GM12878 (cell line): ENCODE measurements around the gene PRKCE. TPM values are rescaled to one million over a fixed set of nuclear protein-coding genes. Genes with fewer than 3 reads are reported as not detected.

Source experiments
- ATAC-seq: fragments of 200-7000 bp; cut with Tn5 transposase; 3 replicates; pipeline ENCODE4 v1.9.1; 2020; ENCODE audit warnings: mild to moderate bottlenecking, moderate library complexity
- BruUV-seq: library from RNA; stranded (reverse); fragments of 400-500 nt; replicated peaks from 2 replicates; lab custom pipeline; 2021; lab: Mats Ljungman, UMichigan
- CTCF ChIA-PET: fragments of 300-600 bp; sonication (Branson Sonifier 250); formaldehyde crosslinking; extraction: SDS; loops from one replicate; lab custom pipeline; 2021; ENCODE audit warnings: inconsistent platforms; lab: Yijun Ruan, JAX
- POLR2A ChIA-PET: fragments of 350-600 bp; formaldehyde crosslinking; extraction: SDS; loops from one replicate; lab custom pipeline; 2021; ENCODE audit warnings: inconsistent platforms; lab: Charles Lee
- RAD21 ChIA-PET: fragments of 300-600 bp; sonication (Branson Sonifier 250); formaldehyde crosslinking; loops from one replicate; lab custom pipeline; 2023; ENCODE audit warnings: antibody characterized with exemption; ENCODE audit not compliant: unreplicated experiment; lab: Charles Lee
- SMC1A ChIA-PET: fragments of 300-600 bp; sonication (Branson Sonifier 250); formaldehyde crosslinking; loops from one replicate; lab custom pipeline; 2023; ENCODE audit not compliant: unreplicated experiment, uncharacterized antibody; lab: Charles Lee
- DNase-seq: peaks from one replicate; pipeline ENCODE4 v3.0.0-alpha.2; 2011; ENCODE audit warnings: low read depth, low spot score
- FAIRE-seq: peaks from 3 replicates; lab custom pipeline; 2011; peaks lifted over from hg19 to GRCh38; lab: Jason Lieb, UNC
- H2AFZ ChIP-seq: 2 replicates; pipeline ENCODE4 v1.6.0; 2011; ENCODE audit warnings: low read depth, low read length, control low read depth; ENCODE audit not compliant: control insufficient read depth
- H3K27ac ChIP-seq: 2 replicates; pipeline ENCODE4 v1.5.1; 2011; ENCODE audit warnings: control low read depth; ENCODE audit not compliant: control insufficient read depth, insufficient read depth
- H3K27me3 ChIP-seq, 2 experiments: replicated peaks in 1 of 2; 2 replicates each; pipeline versions ENCODE4 v1.6.0 to v1.6.1; 2011; ENCODE audit warnings: low read length in 1 of 2; ENCODE audit not compliant: control insufficient read depth in 2 of 2, insufficient read depth in 2 of 2
- H3K36me3 ChIP-seq, 2 experiments: 2 replicates each; pipeline ENCODE4 v1.5.1; 2011; ENCODE audit warnings: low read length in 1 of 2; ENCODE audit not compliant: control insufficient read depth in 2 of 2, insufficient read depth in 2 of 2
- H3K4me1 ChIP-seq: 2 replicates; pipeline ENCODE4 v1.6.1; 2011; ENCODE audit warnings: mild to moderate bottlenecking, low read length, moderate library complexity, mixed read lengths; ENCODE audit not compliant: control insufficient read depth, insufficient read depth
- H3K4me2 ChIP-seq: 2 replicates; pipeline ENCODE4 v1.6.0; 2011; ENCODE audit warnings: control low read depth; ENCODE audit not compliant: control insufficient read depth, insufficient read depth
- H3K4me3 ChIP-seq: fragments of 200-600 bp; sonication (generic); 2 replicates; pipeline ENCODE4 v1.5.1; 2016
- H3K79me2 ChIP-seq: 2 replicates; pipeline ENCODE4 v1.6.0; 2011; ENCODE audit warnings: low read length; ENCODE audit not compliant: control insufficient read depth, insufficient read depth
- H3K9ac ChIP-seq: 2 replicates; pipeline ENCODE4 v1.8.0; 2011; ENCODE audit warnings: low read length, control low read depth, mixed read lengths; ENCODE audit not compliant: control insufficient read depth, insufficient read depth
- H3K9me3 ChIP-seq: replicated peaks from 3 replicates; pipeline ENCODE4 v1.5.1; 2011; ENCODE audit warnings: mild to moderate bottlenecking, low read length; ENCODE audit not compliant: control insufficient read depth, insufficient read depth
- H4K20me1 ChIP-seq: 2 replicates; pipeline ENCODE4 v1.6.0; 2011; ENCODE audit not compliant: control insufficient read depth, insufficient read depth
- CREM ChIP-seq: IDR thresholded peaks from 2 replicates; pipeline ENCODE4 v1.6.1; 2014; ENCODE audit warnings: antibody characterized with exemption, low read depth
- GATAD2B ChIP-seq: fragments of 450-650 bp; conservative IDR thresholded peaks from 2 replicates; pipeline ENCODE4 v1.6.1; 2017; ENCODE audit warnings: low read depth, mild to moderate bottlenecking, moderate library complexity
- HDGF ChIP-seq: fragments of 450-650 bp; IDR thresholded peaks from 2 replicates; pipeline ENCODE4 v1.6.1; 2016; ENCODE audit warnings: antibody characterized with exemption
- NFYA ChIP-seq: IDR thresholded peaks from 2 replicates; pipeline ENCODE4 v1.6.1; 2011; ENCODE audit warnings: low read depth, mild to moderate bottlenecking, low read length, improper control_type of control experiment, borderline replicate concordance
- NR2C1 ChIP-seq: fragments of 450-650 bp; IDR thresholded peaks from 2 replicates; pipeline ENCODE4 v1.6.1; 2017; ENCODE audit warnings: antibody characterized with exemption, mild to moderate bottlenecking, moderate library complexity
- ZBTB4 ChIP-seq: fragments of 450-650 bp; formaldehyde crosslinking; IDR thresholded peaks from 2 replicates; pipeline ENCODE4 v1.4.0; 2022; ENCODE audit warnings: mild to moderate bottlenecking, moderate library complexity
- ZNF274 ChIP-seq: IDR thresholded peaks from one replicate; pipeline ENCODE4 v1.8.0; 2011; ENCODE audit not compliant: insufficient read length, insufficient read depth
- WGBS: methylation state at CpG from one replicate; pipeline ENCODE4 v1.1.6; 2016; ENCODE audit warnings: low lambda C conversion rate; ENCODE audit not compliant: insufficient replicate concordance, insufficient coverage; ENCODE audit errors: missing lambda C conversion rate; 5-methylcytosine and 5-hydroxymethylcytosine counted together
- in situ Hi-C: fragments of 300-500 bp; cut with MboI; formaldehyde crosslinking; loops from 9 replicates; pipeline ENCODE4 v1.14.3; 2018; ENCODE audit warnings: mixed read lengths
- intact Hi-C: fragments of 100-400 bp; cut with micrococcal nuclease; formaldehyde crosslinking; loops from one replicate; pipeline ENCODE4 v1.14.2; 2022; ENCODE audit not compliant: unreplicated experiment
- polyA plus RNA-seq, 11 experiments: library from polyadenylated mRNA; depleted of rRNA in 4 of 11; unstranded in 6 of 11; stranded (reverse) in 5 of 11; fragments of >200 nt; fragmentation: Nextera tagmentation in 4 of 11; fragmentation: Illumina TruSeq in 1 of 11; extraction: Ambion mirVana in 4 of 11; extraction: Trizol in 1 of 11; gene quantifications; 1 replicate in 1 of 11; 2 replicates in 10 of 11; pipeline versions ENCODE4 v1.2.1 to v1.2.3, GENCODE V29; 2011 to 2016; ENCODE audit warnings: inconsistent platforms in 2 of 11, missing spikeins in 2 of 11, low read depth in 1 of 11
- total RNA-seq, 4 experiments: library from RNA; depleted of rRNA in 3 of 4; stranded (reverse); fragments of >200 nt in 3 of 4; fragmentation: Illumina TruSeq in 1 of 4; extraction: Trizol in 1 of 4; gene quantifications; 2 replicates each; pipeline versions ENCODE4 v1.2.1 to v1.2.3, GENCODE V29; 2013 to 2021

Gene PRKCE
- total and polyA plus RNA-seq, 10 of the 15 experiments (the other 5 are each of a cell fraction or from before 2014, with no cell fraction given), result 2.6 to 28.2 (median 11.3) TPM

- BruUV-seq, result no TSS peak
- intact Hi-C loops (no loop called here), in situ Hi-C loops (no loop called here)
- ATAC-seq (no peak), FAIRE-seq (no peak), DNase-seq (no peak)
- no peaks in the 10 kb centered on the region for H3K4me1 ChIP-seq
- H3K36me3 ChIP-seq, result no peaks in the 10 kb centered on the region; a peak in 1 of 4 replicates
- no peaks in the 10 kb centered on the region for H4K20me1 ChIP-seq
- H3K27ac ChIP-seq, result no peak overlapping the region
- SMC1A ChIA-PET, result interaction anchor here (0.7 to 1.4 kb wide), 2 partner anchors 43 to 66 kb away, joined by 3 to 4 read pairs; no protein-coding TSS in a partner anchor
- POLR2A ChIA-PET, result interaction anchor here (1.4 kb wide), 1 partner anchor 101 kb away, joined by 3 read pairs; no protein-coding TSS in a partner anchor
- H3K79me2 ChIP-seq, result no peaks in the 10 kb centered on the region
- no peak overlapping the region for H2AFZ ChIP-seq
- CTCF ChIA-PET, result interaction anchor here (1.7 kb wide), 1 partner anchor 118 kb away, joined by 5 read pairs; no protein-coding TSS in a partner anchor
- WGBS, result 59% methylated on average over 2 of the region's 2 CpGs
- H3K4me2 ChIP-seq, result no peak overlapping the region
- H3K9ac ChIP-seq, result no peak overlapping the region
- RAD21 ChIA-PET, result interaction anchor here (0.9 kb wide), 1 partner anchor 9 kb away, joined by 3 read pairs; no protein-coding TSS in a partner anchor
- TF ChIP-seq NFYA, result no peak
- no peak for TF ChIP-seq HDGF
- no peak for TF ChIP-seq ZBTB4 (CRISPR knock-in tag)
- TF ChIP-seq CREM, result no peak
- no peak for TF ChIP-seq ZNF274
- no peak for TF ChIP-seq NR2C1
- TF ChIP-seq GATAD2B, result no peak
- TF ChIP-seq, all 136 proteins: peak for 0
- H3K9me3 ChIP-seq, result no peaks in the 10 kb centered on the region
- H3K27me3 ChIP-seq, result no peaks in the 10 kb centered on the region
- H3K4me3 ChIP-seq, result no peak overlapping the region
Observed at GRCh38 chr2:46181306-46181705, 529.8 kb downstream of the PRKCE start.
